Lower leg skin (tissue), 4 donors: ENCODE data around the gene CXorf49. TPM values are rescaled to one million over a fixed set of nuclear protein-coding genes. Genes with fewer than 3 reads are reported as not detected.
"Not testable (repeated sequence)": the region's sequence is repeated elsewhere in the genome, so short reads cannot be mapped to it uniquely, and the experiment has no call there.

Experiments
- DNase-seq, 2 donors: peaks; one replicate each; pipeline ENCODE4 v3.0.0-alpha.2; 2019; ENCODE audit warnings: low spot score in 2 of 2
- H3K4me3 ChIP-seq: fragments of 200-600 bp; sonication (generic); 2 replicates; pipeline ENCODE4 v1.5.1; 2017; ENCODE audit warnings: mild to moderate bottlenecking, low read depth; ENCODE audit not compliant: poor library complexity, severe bottlenecking
- CTCF ChIP-seq, 3 donors: fragments of 450-650 bp; IDR thresholded peaks; one replicate each; pipeline ENCODE4 v1.5.1; 2016; ENCODE audit warnings: antibody characterized with exemption in 3 of 3, mild to moderate bottlenecking in 3 of 3, moderate library complexity in 2 of 3
- POLR2A ChIP-seq, 2 donors: fragments of 450-650 bp; IDR thresholded peaks; one replicate each; pipeline ENCODE4 v1.6.1; 2016 to 2017; ENCODE audit warnings: antibody characterized with exemption in 2 of 2, mild to moderate bottlenecking in 1 of 2, moderate library complexity in 1 of 2
- WGBS, 2 donors: methylation state at CpG; one replicate each; pipeline ENCODE4 v1.1.5; 2018; 5-methylcytosine and 5-hydroxymethylcytosine counted together
- intact Hi-C: fragments of 100-400 bp; cut with DNase I; formaldehyde crosslinking; loops from one replicate; pipeline ENCODE4 v1.15.0; 2023; ENCODE audit warnings: low total_unique reads
- total RNA-seq, 4 donors: library from RNA; depleted of rRNA; stranded (reverse); fragments of >200 nt; gene quantifications; one replicate each; pipeline ENCODE4 v1.1.0, GENCODE V29; 2016

The CXorf49 gene
- total RNA-seq, 4 donors from 2014 or later = not detected

- TF ChIP-seq POLR2A (IDR thresholded peaks at IDR 0.05) (no peak), CTCF (IDR thresholded peaks at IDR 0.05) (no peak)
- intact Hi-C loops = no loop called here
- no peak for DNase-seq
- 48 to 70% methylated on average over 3 to 12 of the region's 12 CpGs for WGBS, 2 donors
- no peak overlapping the region for H3K4me3 ChIP-seq
Observed at GRCh38 chrX:71671043-71671780, 46.9 kb downstream of the CXorf49 start.

- intact Hi-C loops = not testable (repeated sequence)
- 11 to 66% methylated on average over 7 to 10 of the region's 10 CpGs for WGBS, 2 donors
- peak in 1 of 2 donors; percentile 60 for DNase-seq
Observed at GRCh38 chrX:71669947-71670346, 48.1 kb downstream of the CXorf49 start.

GRCh38 chrX:71669492-71669891 lies 48.6 kb downstream of the CXorf49 start:
- peak in 1 of 2 donors; percentile 76 for DNase-seq
- WGBS, 2 donors = 52 to 60% methylated on average over 10 to 13 of the region's 13 CpGs
- no peak overlapping the region for H3K4me3 ChIP-seq
- intact Hi-C loops = no loop called here
- TF ChIP-seq CTCF (IDR thresholded peaks at IDR 0.05) (no peak), POLR2A (IDR thresholded peaks at IDR 0.05) (no peak)

More at GRCh38 chrX:71669947-71670346, 48.1 kb downstream of the CXorf49 start:
- H3K4me3 ChIP-seq = not testable (repeated sequence)

GRCh38 chrX:71668248-71668595 lies 49.9 kb downstream of the CXorf49 start:
- peak in 1 of 2 donors; percentile 78 for DNase-seq
- no peak for TF ChIP-seq CTCF (IDR thresholded peaks at IDR 0.05)
- TF ChIP-seq POLR2A (IDR thresholded peaks at IDR 0.05) = no peak
- H3K4me3 ChIP-seq = no peak overlapping the region
- intact Hi-C loops = no loop called here
- WGBS, 2 donors = 95% methylated on average over 15 of the region's 16 CpGs; no CpG with 5 or more reads in 1 of the 2 donors

- DNase-seq = peak in 1 of 2 donors; percentile 77
- TF ChIP-seq POLR2A (IDR thresholded peaks at IDR 0.05) (no peak), CTCF (IDR thresholded peaks at IDR 0.05) (no peak)
- no peak within 1 kb of the TSS for H3K4me3 ChIP-seq
- 91 to 94% methylated on average over 18 to 42 of the region's 50 CpGs for WGBS, 2 donors
- intact Hi-C loops = no loop called here
Observed at GRCh38 chrX:71667328-71668247, 50.5 kb downstream of the CXorf49 start, which contains the start of gene LOC101059915. LOC101059915 (plus strand) TSS chrX:71667546.
